Lung (tissue), 12 donors: ENCODE results near the gene PPP2R5E. TPM values are rescaled to one million over a fixed set of nuclear protein-coding genes. Genes with fewer than 3 reads are reported as not detected.

Source experiments
- ATAC-seq: fragments of 200-7000 bp; cut with Tn5 transposase; one replicate; pipeline ENCODE4 v1.9.1; 2020; ENCODE audit warnings: moderate number of reproducible peaks; ENCODE audit not compliant: insufficient read depth, low FRiP score
- DNase-seq, 3 donors: peaks; one replicate each; pipeline ENCODE4 v3.0.0-alpha.2; 2013 to 2017
- H3K27ac ChIP-seq, 2 donors: one replicate each; pipeline ENCODE4 v1.5.1; 2013; ENCODE audit warnings: mild to moderate bottlenecking in 2 of 2, moderate library complexity in 2 of 2, control low read depth in 1 of 2, inconsistent platforms in 1 of 2, low read depth in 1 of 2, low read length in 1 of 2
- H3K27me3 ChIP-seq, 3 donors: one replicate each; pipeline ENCODE4 v1.5.1; 2013; ENCODE audit warnings: low read length in 2 of 3; ENCODE audit not compliant: control insufficient read depth in 3 of 3, insufficient read depth in 3 of 3
- H3K36me3 ChIP-seq, 4 donors: one replicate each; pipeline ENCODE4 v1.5.1; 2013; ENCODE audit warnings: low read length in 4 of 4, mild to moderate bottlenecking in 1 of 4, moderate library complexity in 1 of 4; ENCODE audit not compliant: control insufficient read depth in 4 of 4, insufficient read depth in 4 of 4
- H3K4me1 ChIP-seq, 5 donors: one replicate each; pipeline ENCODE4 v1.5.1; 2013; ENCODE audit warnings: low read length in 5 of 5, mild to moderate bottlenecking in 2 of 5, moderate library complexity in 1 of 5; ENCODE audit not compliant: control insufficient read depth in 5 of 5, insufficient read depth in 5 of 5
- H3K4me3 ChIP-seq: one replicate; pipeline ENCODE4 v1.5.1; 2013; ENCODE audit warnings: mild to moderate bottlenecking, control low read depth, moderate library complexity
- H3K9ac ChIP-seq, 2 donors: one replicate each; pipeline ENCODE4 v1.5.1; 2013; ENCODE audit warnings: low read length in 2 of 2, control low read depth in 1 of 2; ENCODE audit not compliant: insufficient read depth in 1 of 2
- H3K9me3 ChIP-seq, 4 donors: one replicate each; pipeline ENCODE4 v1.5.1; 2013; ENCODE audit warnings: low read length in 3 of 4, mild to moderate bottlenecking in 1 of 4, moderate library complexity in 1 of 4; ENCODE audit not compliant: control insufficient read depth in 4 of 4, insufficient read depth in 3 of 4
- CTCF ChIP-seq: IDR thresholded peaks from 2 replicates; pipeline ENCODE4 v1.5.1; 2012; ENCODE audit warnings: mild to moderate bottlenecking; ENCODE audit errors: control extremely low read depth, extremely low read depth
- WGBS, 2 donors: extraction: QIAGEN DNeasy Blood & Tissue Kit; methylation state at CpG; one replicate each; pipeline ENCODE4 v1.1.7; 2013; 5-methylcytosine and 5-hydroxymethylcytosine counted together
- polyA plus RNA-seq, 2 donors: library from polyadenylated mRNA; stranded (reverse); fragments of 200-250 nt; gene quantifications; one replicate each; pipeline ENCODE4 v1.2.1, GENCODE V29; 2013
- total RNA-seq, 2 donors: library from RNA; depleted of rRNA in 1 of 2; stranded (reverse); fragments of >200 nt in 1 of 2; gene quantifications; one replicate each; pipeline ENCODE4 v1.2.1, GENCODE V29; 2014 to 2021
- donor health status: control.
- donor health status: control.
- donor health status: Bipolar disorder and iron deficiency.
- donor health status: healthy.
- donor health status: DM: yes; HTN: yes; CAD: no.

Gene PPP2R5E
- total and polyA plus RNA-seq, 4 donors: 9.0 to 42.5 (median 25.7) TPM

GRCh38 chr14:63436286-63437098 is 106.7 kb downstream of the PPP2R5E start:
- peak overlapping the region; percentile 37 to 77 for H3K27ac ChIP-seq
- no peak for DNase-seq
- WGBS, 2 donors: 66 to 73% methylated on average over 5 of the region's 5 CpGs
- H3K4me3 ChIP-seq: no peak overlapping the region
- peak overlapping the region in 1 of 2 donors; percentile 3 for H3K9ac ChIP-seq
- ATAC-seq: no peak
- H3K27me3 ChIP-seq: no peaks in the 10 kb centered on the region
- no peaks in the 10 kb centered on the region for H3K36me3 ChIP-seq
- no peaks in the 10 kb centered on the region for H3K9me3 ChIP-seq
- H3K4me1 ChIP-seq: peaks cover 6 to 53% (median 37%) of the 10 kb centered on the region in 5 donors
- no peak for TF ChIP-seq CTCF

GRCh38 chr14:63435838-63436237 is 107.3 kb downstream of the PPP2R5E start:
- Histone ChIP-seq H3K9ac (peak overlapping the region in 1 of 2 donors; percentile 34), H3K9me3 (no peaks in the 10 kb centered on the region), H3K4me3 (no peak overlapping the region), H3K27me3 (no peaks in the 10 kb centered on the region), H3K4me1 (peaks cover 6 to 53% (median 37%) of the 10 kb centered on the region in 5 donors), H3K36me3 (no peaks in the 10 kb centered on the region), H3K27ac (peak overlapping the region in 1 of 2 donors; percentile 77)
- WGBS, 2 donors: 38 to 61% methylated on average over 5 of the region's 5 CpGs
- DNase-seq (peak; percentile 73 to 94 (median 86)), ATAC-seq (peak; percentile 81)
- TF ChIP-seq CTCF: no peak

DNA sequence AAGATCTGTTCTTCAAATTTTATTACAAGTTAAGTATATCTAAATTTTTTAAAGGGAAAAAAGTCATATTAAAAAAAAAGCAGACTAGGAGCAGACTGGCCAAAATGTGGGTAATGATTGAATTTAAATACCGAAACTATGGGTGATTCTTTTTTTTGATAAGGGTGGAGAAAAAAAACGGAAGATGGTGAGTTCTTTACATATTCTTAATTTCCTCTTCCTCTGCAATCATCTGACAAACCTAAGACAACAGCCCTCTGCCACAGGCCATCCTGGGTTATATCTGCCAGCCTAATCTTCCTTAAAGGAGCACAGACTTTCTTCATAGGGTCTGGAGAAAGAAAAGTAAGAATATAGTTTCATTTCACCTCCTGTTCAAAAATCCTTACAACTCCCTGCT is 108.0 kb downstream of the PPP2R5E start:
- H3K4me1 ChIP-seq: peaks cover 6 to 53% (median 37%) of the 10 kb centered on the region in 5 donors
- WGBS, 2 donors: 49 to 57% methylated on average over 2 of the region's 2 CpGs
- peak overlapping the region in 1 of 2 donors; percentile 34 for H3K9ac ChIP-seq
- H3K27me3 ChIP-seq: no peaks in the 10 kb centered on the region
- H3K36me3 ChIP-seq: no peaks in the 10 kb centered on the region
- peak overlapping the region in 1 of 2 donors; percentile 77 for H3K27ac ChIP-seq
- DNase-seq: no peak
- H3K9me3 ChIP-seq: no peaks in the 10 kb centered on the region
- H3K4me3 ChIP-seq: no peak overlapping the region
- no peak for ATAC-seq
- TF ChIP-seq CTCF: no peak
